COLO668 (cell line): Measurements from ENCODE around the gene LNX2.

Source experiments
- DNase-seq: peaks from one replicate; lab custom pipeline; 2025; ENCODE audit not compliant: unreplicated experiment; lab: John Stamatoyannopoulos, UW

The LNX2 gene

DNA sequence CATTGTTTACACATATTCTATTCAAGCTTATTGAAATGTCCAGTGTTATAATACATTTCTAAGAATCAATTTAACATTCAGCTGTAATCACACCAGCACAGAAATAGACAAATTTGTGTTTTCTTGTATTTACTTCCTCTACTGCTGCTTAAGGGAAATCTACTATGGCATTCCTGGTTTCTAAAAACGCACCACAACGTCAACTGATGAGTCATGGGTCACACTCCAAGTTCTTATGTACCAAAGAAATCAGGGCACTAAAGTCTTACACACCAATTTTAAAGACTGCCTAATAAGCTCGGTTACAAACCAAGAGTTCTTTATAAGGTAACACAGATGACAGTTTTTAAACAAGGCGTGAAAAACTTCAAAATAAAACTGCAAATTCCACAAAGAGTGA is 13.2 kb downstream of the LNX2 start:
- DNase-seq, result no peak

DNA sequence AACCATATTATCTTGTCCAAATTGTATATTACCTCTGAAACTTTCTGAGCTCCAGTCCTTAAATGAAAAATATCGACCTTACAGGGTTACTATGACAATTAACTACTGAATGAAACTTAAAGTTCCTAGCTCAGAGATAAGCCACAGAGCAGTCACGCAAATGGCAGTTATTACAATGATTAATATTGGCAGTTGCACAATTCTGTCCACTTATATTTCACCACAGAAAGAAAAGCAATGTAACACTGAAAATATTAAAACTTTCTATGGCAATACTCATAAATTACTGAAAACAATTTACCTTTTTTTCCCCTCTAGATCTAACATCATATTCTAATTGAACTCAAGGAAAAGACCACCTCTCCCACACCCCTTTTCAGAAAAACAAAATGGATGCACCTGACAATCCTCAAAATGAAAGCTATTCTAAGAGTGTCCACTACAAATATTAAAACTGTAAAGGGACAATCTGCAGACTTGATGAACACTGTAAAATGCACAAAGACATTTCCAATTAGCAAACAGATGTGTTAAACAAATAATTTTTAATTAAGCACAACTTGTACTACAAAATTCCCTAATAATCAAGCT is 14.6 kb downstream of the LNX2 start:
- DNase-seq, result no peak

DNA sequence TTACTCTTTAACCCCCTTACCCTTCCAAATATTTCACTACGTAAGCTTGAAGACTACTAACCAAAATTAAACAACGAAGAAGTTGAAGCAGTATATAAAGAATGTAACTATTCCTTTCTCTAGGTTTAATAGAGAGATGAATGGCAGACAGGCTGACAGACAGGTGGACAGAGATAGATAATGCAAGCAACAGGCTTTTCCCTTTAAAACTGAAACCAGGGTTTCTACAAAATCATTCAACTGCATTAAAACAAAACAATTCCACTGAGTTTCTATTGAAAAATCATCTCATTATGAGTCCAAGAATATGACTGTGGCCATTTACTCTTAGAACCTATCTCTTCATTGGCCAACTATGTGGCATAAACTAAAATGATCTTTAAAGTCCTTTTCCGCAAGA is 15.2 kb downstream of the LNX2 start:
- DNase-seq, result no peak

DNA sequence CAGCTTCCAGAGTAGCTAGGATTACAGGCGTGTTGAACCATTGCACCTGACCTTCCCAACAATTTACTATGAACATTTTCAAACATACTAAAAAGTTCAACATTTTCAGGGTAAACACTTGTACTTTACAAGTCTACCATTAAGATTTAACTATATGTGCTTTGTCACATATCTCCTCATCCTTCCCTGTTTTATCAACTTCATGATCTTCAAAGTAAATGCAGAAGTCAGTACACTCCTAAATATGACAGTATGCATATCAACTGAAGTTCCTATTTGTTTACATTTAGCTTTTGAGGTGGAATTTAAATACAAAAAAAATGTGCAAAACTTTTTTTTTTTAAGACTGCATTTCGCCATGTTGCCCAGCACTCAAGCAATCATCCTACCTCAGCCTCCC is 18.5 kb downstream of the LNX2 start:
- DNase-seq, result no peak

DNA sequence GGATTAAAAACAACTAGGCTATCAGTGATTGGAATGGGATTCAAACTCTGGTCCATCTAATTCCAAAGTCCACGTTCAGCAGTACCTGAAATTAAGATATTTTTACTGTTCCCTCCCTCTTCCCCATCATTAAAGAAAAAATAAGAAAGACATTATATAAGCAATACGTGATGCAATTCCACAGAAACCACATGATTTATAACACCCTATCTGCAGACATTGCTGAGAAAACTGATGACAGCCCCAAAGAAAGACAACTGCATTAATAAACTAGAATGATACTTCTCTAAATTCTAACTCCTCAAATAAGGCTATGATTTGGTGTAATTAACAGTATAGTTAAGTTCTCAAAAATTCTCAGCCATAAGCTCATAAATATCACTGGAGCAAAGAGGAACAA is 19.1 kb downstream of the LNX2 start:
- no peak for DNase-seq

DNA sequence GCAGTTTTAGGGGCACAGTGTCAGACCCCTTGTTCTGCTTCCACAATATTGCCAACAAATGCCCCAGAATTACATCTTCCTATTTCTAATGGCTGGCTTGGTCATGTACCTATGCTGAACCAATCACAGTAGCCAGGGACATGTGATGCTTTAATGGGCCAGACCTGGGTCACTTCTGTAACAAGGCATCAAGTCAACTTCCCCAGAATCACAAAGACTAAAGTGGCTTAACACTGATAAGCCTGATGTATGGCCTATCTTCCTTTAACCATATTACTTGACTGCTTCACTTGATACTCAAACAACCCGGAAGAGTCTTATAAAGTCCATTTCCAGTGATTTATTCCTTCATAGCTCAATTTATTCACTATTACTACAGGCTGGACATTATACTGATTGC is 19.6 kb downstream of the LNX2 start:
- no peak for DNase-seq

DNA sequence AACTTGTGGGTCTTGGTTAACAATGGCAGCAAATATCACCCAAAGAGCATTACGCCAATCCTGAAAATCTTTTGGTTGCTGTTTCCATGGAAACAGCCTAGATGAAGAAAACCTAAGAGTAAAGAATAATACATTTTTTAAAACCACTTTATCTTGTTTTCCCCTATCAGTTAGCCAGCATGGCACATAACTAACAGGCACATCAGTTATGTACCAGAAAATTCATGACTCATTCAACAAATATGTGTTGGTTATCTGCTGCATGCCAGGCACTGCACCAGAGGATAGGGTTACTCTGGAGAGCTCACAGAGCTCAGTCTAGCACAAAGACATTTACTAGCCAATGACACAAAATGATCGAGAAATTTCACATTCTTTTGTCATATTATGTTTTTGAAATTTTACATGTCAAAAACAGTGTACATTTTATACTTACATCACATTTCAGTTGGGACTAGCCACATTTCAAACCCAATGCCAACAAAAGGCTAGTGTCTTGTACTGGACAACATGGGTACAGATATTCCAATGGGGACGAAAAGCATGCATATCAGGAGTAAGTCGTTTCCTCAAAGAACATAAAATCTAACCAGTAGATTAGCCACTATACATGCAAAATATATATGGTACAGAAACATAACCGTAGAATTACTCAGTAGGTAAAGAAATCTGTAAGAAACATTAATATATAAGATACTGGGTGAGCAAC is 20.3 kb downstream of the LNX2 start:
- DNase-seq, result peak; percentile 59

DNA sequence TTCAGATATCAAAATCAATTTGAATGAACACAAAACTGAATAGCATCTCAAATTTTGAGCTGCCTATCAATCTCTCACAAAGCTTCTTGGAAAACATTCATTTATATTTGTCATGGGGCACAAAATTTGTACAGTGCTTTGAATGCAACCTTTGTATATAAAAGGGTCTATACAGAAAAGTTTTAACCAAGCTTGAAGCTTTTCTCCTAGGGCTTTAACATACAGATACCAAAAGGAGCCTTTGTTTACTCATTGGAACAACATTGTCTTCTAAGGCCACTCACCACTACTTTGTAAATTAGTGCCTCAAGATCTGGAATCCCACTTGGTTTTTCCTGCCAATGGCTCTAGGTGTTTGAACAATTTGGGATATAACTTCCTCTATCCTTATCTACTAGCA is 21.2 kb downstream of the LNX2 start:
- no peak for DNase-seq

DNA sequence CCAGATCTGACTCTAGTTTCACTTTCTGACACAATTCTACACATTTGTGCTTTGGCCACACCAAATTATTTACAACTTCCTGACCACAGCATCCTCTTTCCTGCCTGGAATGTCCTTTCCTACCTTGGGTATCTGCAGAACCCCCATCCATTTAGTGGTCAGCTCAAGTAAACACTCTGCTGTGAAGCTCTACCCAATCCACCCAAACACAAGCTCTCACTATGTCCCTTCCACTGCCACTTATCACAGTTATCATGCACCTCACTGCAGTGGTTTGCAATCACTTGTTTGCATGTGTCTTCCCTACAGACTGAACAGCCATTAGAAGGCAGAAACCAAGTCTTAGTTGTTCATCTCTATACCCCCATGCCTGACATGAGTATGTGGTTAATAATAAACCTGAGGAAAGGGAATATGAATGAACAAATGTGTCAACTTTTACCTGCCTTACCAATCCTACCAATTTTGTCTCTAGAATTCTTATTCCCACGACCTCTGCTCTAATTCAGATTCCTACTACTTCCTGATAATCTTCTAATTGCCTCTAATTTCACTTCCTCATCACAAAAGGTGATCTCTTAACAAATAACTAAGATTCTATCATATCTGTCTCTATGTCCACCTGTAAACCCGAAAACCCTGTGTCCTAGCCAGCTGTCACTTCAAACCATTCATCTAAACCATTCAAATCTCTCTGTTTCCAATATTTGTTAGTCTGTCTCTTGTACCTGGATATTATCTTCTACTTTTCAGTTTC is 25.1 kb downstream of the LNX2 start:
- DNase-seq, result no peak

DNA sequence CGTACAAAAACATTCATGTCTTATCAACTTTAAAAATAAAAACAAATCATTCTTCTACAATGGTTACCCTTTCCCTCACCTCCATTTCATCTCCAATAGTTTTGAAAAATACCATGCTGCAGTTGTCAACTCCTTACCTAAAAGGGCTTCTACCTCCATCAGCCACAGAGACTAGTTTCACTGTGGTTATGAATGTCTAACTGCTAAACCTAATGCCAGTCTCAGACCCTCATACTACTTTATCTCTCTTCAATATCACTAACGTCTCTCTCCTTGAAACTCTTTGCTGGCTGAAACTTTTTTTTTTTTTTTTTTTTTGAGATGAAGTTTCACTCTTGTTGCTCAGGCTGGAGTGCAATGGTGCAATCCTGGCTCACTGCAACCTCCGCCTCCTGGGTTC is 27.1 kb downstream of the LNX2 start:
- DNase-seq, result no peak

DNA sequence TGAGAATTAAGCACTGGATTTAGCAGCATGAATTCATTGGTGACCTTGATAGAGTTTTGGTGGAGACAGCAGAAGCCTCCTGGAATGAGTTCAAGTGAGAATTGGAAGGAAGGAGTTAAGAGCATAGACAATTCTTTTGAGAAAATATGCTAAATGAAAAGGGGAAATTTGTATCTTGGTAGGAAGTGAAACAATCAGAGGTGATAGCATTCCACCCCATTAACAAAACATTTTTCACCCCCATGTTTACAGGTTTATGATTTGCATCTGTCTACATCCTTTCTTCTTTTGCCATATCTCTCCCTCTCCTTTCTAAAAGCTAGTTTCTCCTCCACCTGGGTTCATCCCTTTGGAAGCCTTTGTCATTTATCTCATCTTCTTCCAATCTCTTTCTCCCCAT is 27.5 kb downstream of the LNX2 start:
- DNase-seq, result no peak

DNA sequence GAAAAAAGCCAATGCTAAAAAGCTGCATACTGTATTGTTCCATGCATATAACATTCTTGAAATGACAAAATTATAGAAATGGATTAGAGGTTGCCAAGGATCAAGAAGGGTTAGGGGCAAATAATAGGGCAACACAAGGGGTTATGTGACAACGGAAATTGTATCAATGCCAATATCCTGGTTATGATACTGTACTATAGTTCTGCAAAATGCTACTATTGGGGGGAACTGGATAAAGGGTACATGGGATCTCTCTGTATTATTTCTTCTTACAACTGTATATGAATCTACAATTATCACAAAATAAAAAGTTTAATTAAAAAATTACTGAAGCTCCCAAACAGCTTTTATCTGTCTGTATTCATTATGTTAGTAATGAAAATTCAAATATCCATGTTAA is 31.9 kb downstream of the LNX2 start:
- no peak for DNase-seq

DNA sequence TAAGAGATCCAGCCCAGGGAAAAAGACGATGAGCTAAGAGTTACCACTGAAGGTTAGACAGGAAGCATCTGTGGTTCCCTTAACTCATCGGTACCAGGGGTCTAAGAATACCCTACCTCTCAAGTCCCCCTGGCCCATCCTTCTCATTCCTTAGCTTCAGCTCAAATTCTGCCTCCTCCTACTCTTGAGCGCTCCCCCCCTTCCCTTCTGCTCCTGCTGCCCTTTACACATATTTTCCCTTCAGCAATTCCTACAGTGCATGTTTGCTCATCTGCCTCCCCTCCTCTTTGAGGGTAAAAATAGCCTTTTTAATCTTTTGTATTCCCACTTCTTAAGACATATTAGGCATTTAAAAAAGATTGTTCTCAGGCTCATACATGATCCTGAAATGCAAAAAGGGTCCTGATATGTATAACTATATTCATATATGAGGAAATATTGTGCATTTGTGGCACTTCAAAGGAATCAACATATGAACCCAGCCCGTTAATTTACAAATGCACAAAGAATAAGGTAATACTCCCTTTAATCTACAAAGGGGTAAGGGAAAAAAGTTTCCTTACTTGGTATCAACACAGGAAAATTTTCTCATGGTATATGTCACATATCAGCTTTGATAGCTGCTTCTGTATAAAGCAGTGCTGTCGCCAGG is 33.1 kb downstream of the LNX2 start:
- DNase-seq, result no peak

DNA sequence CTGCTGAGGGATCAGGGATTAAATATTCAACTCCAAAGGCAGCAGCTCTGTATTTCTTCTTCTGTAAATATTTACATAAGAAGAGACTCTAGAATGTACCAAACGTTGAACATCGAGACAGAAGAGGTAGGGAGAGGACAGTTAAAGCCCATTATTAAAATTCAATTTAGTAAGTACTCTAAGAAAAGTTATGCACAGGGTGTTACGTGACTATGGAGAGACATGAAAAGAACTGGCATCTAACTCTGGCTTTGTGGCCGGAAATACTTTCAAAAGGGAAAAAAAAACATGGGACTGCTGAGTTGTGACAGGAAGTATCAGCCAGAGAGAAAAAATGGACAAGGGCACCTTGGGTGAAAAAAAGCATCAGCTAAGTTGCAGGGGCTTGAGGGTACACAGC is 36.7 kb downstream of the LNX2 start:
- no peak for DNase-seq

DNA sequence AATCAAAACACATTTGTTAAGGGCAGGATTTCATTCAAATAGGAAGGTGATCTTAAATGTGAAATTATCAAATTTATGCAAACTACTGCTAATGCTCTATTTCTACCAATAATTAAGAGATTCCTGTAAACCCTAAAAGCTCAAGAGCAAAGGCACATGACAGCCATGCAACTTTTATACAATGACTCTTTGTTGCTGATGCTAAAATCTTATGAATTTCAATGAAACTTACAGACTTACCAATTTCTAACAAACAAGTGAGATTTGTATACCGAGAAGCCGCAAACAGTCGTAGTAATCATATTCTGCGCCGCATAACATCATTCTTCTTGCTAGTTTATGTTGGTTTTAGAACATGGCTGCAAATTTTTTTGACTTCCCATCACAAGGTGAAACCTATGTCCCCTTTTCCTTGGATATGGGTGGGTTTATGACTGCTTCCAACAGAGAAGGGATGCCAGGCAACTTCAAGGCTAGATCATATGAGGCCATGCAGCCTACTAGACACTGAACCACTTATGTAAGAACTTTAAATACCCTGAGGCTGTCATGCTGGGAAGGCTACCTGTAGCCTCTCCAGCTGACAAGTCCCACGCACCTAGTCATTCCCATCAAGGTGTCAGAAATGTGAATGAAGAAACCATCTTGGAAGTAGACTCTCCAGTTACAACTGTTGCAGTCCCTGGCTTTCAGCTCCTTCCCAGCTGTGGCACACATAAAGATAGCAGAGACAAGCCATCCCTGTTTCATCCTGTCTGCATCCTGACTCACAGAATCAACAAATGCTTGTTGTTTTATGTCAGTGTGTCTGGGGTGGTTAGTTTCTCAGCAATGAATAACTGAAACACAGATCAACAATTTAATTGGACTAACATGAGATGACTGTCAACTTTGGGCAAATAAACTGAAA is 42.0 kb downstream of the LNX2 start:
- peak; percentile 54 for DNase-seq

DNA sequence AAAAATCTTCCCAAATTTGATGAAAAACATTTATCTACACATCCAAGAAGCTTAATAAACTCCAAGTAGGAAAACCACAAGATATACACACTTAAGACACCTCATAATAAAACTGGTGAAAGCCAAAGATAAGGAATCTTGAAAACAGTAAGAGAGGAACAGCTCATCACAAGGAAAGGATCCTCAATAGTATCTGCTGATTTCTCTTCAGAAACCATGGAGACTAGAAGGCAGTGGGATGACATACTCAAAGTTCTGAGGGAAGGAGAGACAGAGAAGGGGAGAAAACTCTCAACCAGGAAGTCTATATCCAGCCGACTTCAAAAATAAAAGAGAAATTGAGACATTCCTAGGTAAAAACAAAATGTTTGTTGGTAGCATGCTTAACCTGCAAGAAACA is 45.7 kb downstream of the LNX2 start:
- DNase-seq, result no peak

DNA sequence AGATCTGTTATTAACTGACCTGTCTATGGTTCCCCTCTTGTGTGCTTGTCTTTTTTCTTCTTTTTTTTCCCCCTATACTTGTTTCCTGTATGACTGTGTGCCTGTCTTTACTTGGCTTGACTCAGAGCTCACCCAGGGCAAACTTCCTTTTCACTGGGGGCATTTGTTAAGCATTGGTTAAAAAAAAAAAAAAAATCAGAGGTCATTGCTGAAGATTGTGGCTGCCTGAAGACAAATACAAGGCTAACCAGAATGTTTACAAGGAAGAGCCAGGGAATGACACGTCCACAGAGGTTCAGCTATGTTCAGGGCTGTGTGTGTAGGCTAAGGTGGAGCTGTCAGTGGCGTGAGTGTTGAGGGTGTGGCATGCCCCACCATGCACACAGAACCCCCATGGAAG is 47.1 kb downstream of the LNX2 start:
- DNase-seq, result no peak

DNA sequence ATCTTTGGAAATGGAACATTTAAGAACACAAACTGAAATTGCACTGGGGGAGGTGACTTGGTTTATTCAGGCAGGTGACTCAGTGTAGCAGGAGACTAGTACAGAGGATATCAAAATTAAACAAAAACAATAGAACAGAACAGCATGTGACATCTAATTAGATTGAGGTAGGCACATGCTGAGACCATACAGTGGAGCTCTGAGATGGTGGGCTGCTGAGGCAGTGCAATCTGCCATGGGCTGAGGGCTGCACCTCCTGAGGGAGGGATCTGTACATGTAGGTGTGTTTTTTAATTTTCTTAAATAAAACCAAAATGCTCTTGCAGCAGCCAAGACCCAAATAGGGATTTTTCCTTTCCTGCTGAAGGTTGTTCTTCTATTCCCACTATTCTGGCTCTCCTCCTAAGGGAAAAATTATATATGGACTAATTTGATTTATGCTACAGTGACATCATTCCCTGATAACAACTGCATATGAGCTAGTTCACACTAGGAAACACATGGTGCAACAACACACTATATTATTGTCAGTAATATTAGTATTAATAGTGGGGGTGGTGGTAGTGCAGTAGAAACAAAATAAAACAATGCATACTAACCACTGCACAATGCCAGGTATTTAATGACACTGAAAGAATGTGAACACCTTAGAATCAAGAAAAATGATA is 48.0 kb downstream of the LNX2 start:
- no peak for DNase-seq

DNA sequence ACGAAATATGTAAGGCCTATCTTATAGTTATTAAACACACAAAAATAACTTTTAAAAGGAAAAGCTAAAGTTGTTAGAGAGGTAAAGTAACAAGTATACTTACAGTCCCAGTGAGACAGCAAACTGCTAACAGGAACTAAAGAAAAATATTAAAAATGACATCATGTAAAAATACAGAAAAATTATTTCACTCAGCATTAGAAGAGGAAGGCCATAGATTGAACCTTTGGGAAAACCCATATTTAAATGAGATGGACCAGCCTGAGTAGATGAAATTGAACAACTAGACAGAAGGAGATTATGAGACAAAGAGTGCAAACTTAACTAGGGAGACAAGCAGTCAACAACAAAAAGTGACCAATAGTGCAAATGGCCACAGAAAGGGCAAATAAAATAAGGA is 49.4 kb downstream of the LNX2 start:
- DNase-seq, result no peak

DNA sequence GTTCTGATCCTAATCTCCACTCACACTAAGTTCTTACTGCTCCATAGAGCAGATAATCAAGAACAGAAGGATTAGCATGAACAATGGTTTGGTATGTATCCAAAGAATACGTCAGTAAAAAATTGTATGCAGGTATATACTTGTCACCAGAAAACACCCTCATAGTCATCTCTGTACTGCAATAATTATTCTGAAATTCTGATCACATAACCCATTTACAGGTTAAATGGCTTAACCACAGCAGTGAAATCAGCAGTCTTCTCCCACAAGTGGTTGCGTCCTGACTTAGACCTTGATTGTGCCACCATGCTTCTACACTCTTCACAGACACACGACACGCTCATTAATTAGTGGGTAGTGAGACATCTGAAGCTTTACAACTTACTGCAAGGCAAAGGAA is 50.9 kb downstream of the LNX2 start:
- DNase-seq, result no peak
